T-cell (primary cell): ENCODE measurements around the gene FHL2. TPM values are rescaled to one million over a fixed set of nuclear protein-coding genes. Genes with fewer than 3 reads are reported as not detected.
"Not testable (repeated sequence)": the region's sequence is repeated elsewhere in the genome, so short reads cannot be mapped to it uniquely, and the experiment has no call there.

Experiments
- ATAC-seq, 4 experiments: fragments of 200-7000 bp in 3 of 4; fragments of 150-1000 bp in 1 of 4; cut with Tn5 transposase; replicated peaks in 1 of 4; 1 replicate in 3 of 4; 2 replicates in 1 of 4; pipeline ENCODE4 v1.10.0; 2021; ENCODE audit warnings: moderate library complexity in 3 of 4, mild to moderate bottlenecking in 2 of 4, moderate number of reproducible peaks in 1 of 4
- CTCF ChIA-PET, 2 donors: fragments of 300-600 bp; sonication (Branson Sonifier 250); formaldehyde crosslinking; loops; one replicate each; lab custom pipeline; 2022; ENCODE audit warnings: antibody characterized with exemption in 2 of 2; lab: Charles Lee
- POLR2A ChIA-PET, 2 donors: fragments of 300-600 bp; sonication (Branson Sonifier 250); formaldehyde crosslinking; loops; one replicate each; lab custom pipeline; 2022; ENCODE audit warnings: antibody characterized with exemption in 2 of 2; lab: Charles Lee
- DNase-seq, 35 experiments: peaks; one replicate each; pipeline versions ENCODE4 v3.0.0 to v3.0.0-alpha.2; 2013 to 2023
- H3K27ac ChIP-seq: one replicate; pipeline ENCODE4 v1.5.1; 2013; ENCODE audit warnings: low read length
- H3K27me3 ChIP-seq, 2 experiments: replicated peaks in 1 of 2; 1 replicate in 1 of 2; 2 replicates in 1 of 2; pipeline versions ENCODE4 v1.6.1 to v1.7.0; 2013; ENCODE audit warnings: low read length in 1 of 2, mixed read lengths in 1 of 2; ENCODE audit not compliant: control insufficient read depth in 2 of 2, insufficient read depth in 2 of 2; ENCODE audit errors: extremely low read depth in 1 of 2
- H3K36me3 ChIP-seq, 2 donors: 1 replicate in 1 of 2; 2 replicates in 1 of 2; pipeline versions ENCODE4 v1.6.1 to v1.7.0; 2013; ENCODE audit warnings: low read length in 1 of 2; ENCODE audit not compliant: control insufficient read depth in 2 of 2, insufficient read depth in 1 of 2; ENCODE audit errors: extremely low read depth in 1 of 2
- H3K4me1 ChIP-seq, 2 experiments: 1 replicate in 1 of 2; 2 replicates in 1 of 2; pipeline versions ENCODE4 v1.6.1 to v1.7.0; 2013; ENCODE audit warnings: low read length in 2 of 2, mixed read lengths in 1 of 2; ENCODE audit not compliant: insufficient read depth in 2 of 2, control insufficient read depth in 1 of 2; ENCODE audit errors: extremely low read depth in 1 of 2
- H3K4me3 ChIP-seq, 2 donors: 1 replicate in 1 of 2; 2 replicates in 1 of 2; pipeline versions ENCODE4 v1.5.1 to v1.7.0; 2013; ENCODE audit warnings: mild to moderate bottlenecking in 2 of 2, low read length in 1 of 2, moderate library complexity in 1 of 2; ENCODE audit not compliant: control insufficient read depth in 1 of 2; ENCODE audit errors: extremely low read depth in 1 of 2
- H3K9me3 ChIP-seq: 2 replicates; pipeline ENCODE4 v1.7.0; 2013
- H3K27ac Mint-ChIP-seq, 2 donors: one replicate each; pipeline ENCODE4 v1.8.0; 2020 to 2021; ENCODE audit warnings: mild to moderate bottlenecking in 2 of 2, mixed read lengths in 2 of 2
- H3K27me3 Mint-ChIP-seq, 2 donors: one replicate each; pipeline ENCODE4 v1.8.0; 2021 to 2022; ENCODE audit warnings: mixed read lengths in 2 of 2
- H3K36me3 Mint-ChIP-seq: one replicate; pipeline ENCODE4 v1.8.0; 2021; ENCODE audit warnings: mixed read lengths
- H3K4me1 Mint-ChIP-seq, 3 donors: one replicate each; pipeline ENCODE4 v1.8.0; 2020 to 2022; ENCODE audit warnings: mixed read lengths in 3 of 3, mild to moderate bottlenecking in 1 of 3
- H3K4me3 Mint-ChIP-seq, 3 donors: one replicate each; pipeline ENCODE4 v1.8.0; 2020 to 2022; ENCODE audit warnings: mild to moderate bottlenecking in 3 of 3, mixed read lengths in 3 of 3, moderate library complexity in 3 of 3
- H3K9me3 Mint-ChIP-seq, 3 donors: one replicate each; pipeline ENCODE4 v1.8.0; 2020 to 2022; ENCODE audit warnings: mixed read lengths in 3 of 3
- WGBS: methylation state at CpG from one replicate; pipeline ENCODE4 v1.1.5; 2013; ENCODE audit warnings: missing lambda C conversion rate; ENCODE audit not compliant: insufficient coverage; 5-methylcytosine and 5-hydroxymethylcytosine counted together
- total RNA-seq, 35 experiments: library from RNA in 6 of 35; stranded (reverse) in 6 of 35; fragments of 120-200 nt in 1 of 35; gene quantifications; one replicate each; pipeline versions ENCODE4 v1.2.1 to v1.2.4 and lab custom pipeline; 2013 to 2026

Gene FHL2
- total RNA-seq, 5 donors from 2014 or later (not counting 1 experiment from before 2014, with no cell fraction given), result 0.56 to 1.2 (median 1.1) TPM

DNA sequence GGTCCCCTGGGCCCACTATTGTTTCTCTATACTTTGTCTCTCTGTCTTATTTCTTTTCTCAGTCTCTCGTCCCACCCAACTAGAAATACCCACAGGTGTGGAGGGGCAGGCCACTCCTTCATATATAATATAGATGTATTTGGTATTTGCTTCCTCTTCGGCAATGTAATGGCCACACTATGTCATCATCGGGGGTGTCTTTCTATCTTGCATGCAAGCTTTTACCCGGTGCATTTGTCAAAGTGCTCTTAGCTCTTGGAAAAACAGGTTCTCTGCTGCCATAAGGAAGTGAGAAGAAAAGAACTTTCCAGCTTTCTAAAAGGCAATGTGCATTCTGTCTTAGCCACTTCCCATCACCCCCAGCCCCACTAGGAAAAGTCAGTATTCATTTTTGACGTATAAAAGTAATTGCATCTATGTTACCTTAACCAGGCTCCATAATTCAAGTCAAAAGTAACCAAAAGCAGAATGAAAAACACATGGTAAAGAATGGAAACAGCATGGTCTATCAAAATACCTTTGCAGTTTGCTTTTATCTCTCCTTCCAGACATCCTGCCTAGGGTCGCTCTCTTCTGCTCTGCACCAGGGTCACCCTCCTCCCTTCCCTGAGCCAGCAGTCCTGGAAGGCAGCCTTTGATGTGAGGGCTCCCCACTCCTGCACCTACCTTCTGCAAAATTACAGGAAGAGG, 27.2 kb upstream of the FHL2 start:
- H3K4me3 ChIP-seq, result peak overlapping the region in 1 of 2 donors; percentile 53
- Mint-ChIP-seq H3K9me3 (peaks cover 0 to 4% (median 0%) of the 10 kb centered on the region in 3 donors), H3K27me3 (peaks cover 8 to 14% of the 10 kb centered on the region in 2 donors), H3K36me3 (no peaks in the 10 kb centered on the region), H3K27ac (peak overlapping the region; percentile 21 to 72), H3K4me1 (peaks cover 23 to 32% (median 26%) of the 10 kb centered on the region in 3 donors), H3K4me3 (peak overlapping the region; percentile 8 to 79 (median 48))
- peaks cover 16 to 22% of the 10 kb centered on the region in 2 experiments for H3K4me1 ChIP-seq
- WGBS, result 0% methylated on average over 1 of the region's 6 CpGs
- ChIA-PET POLR2A (no interaction called here), CTCF (interaction anchor here in 1 of 2 donors (0.5 kb wide), 1 partner anchor 193 kb away, joined by 3 read pairs; no protein-coding TSS in a partner anchor)
- H3K36me3 ChIP-seq, result no peaks in the 10 kb centered on the region
- ATAC-seq (peak in 3 of 4 experiments; percentile 41 to 43 (median 42)), DNase-seq (no peak)
- H3K27me3 ChIP-seq, result peaks cover 0 to 13% of the 10 kb centered on the region in 2 experiments
- H3K27ac ChIP-seq, result no peak overlapping the region
- no peaks in the 10 kb centered on the region for H3K9me3 ChIP-seq

DNA sequence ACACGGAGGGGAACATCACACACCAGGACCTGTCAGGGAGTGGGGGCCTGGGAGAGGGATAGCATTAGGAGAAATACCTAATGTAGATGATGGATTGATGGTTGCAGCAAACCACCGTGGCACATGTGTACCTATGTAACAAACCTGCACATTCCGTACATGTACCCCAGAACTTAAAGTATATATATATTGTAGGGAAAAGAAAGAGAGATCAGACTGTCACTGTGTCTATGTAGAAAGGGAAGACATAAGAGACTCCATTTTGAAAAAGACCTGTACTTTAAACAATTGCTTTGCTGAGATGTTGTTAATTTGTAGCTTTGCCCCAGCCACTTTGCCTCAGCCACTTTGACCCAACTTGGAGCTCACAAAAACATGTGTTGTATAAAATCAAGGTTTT, 26.0 kb upstream of the FHL2 start:
- H3K4me3 Mint-ChIP-seq, DNase-seq, H3K27ac Mint-ChIP-seq, POLR2A ChIA-PET, ATAC-seq, H3K9me3 ChIP-seq, H3K4me3 ChIP-seq, H3K36me3 ChIP-seq, H3K9me3 Mint-ChIP-seq, CTCF ChIA-PET, H3K36me3 Mint-ChIP-seq, H3K27ac ChIP-seq: not testable (repeated sequence)
- peaks cover 8 to 19% of the 10 kb centered on the region in 2 donors for H3K27me3 Mint-ChIP-seq
- Histone ChIP-seq H3K4me1 (peaks cover 16 to 22% of the 10 kb centered on the region in 2 experiments), H3K27me3 (peaks cover 0 to 18% of the 10 kb centered on the region in 2 experiments)
- H3K4me1 Mint-ChIP-seq, result peaks cover 23 to 32% (median 26%) of the 10 kb centered on the region in 3 donors
- WGBS, result no CpG with 5 or more reads among the region's 3 CpGs

DNA sequence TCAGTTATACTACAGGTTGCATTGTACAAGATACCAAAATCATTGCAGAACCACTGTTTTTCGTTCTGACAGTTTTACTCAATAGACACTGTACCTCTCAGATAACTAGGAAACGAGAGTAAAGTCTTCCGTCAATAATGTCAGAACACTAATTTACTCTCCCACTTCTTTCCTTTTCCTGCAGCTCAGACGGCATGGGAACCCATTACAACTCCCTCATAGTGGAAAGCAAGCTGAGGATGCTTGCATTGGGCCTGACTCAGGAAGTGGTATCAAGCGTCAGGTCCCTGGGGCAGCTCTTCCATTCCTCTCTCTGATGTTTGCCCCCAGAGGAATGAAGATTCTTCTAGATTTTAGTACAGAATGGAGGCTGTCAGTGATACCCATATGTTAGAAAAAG, 23.9 kb upstream of the FHL2 start:
- peaks cover 21 to 22% (median 21%) of the 10 kb centered on the region in 3 donors for H3K4me1 Mint-ChIP-seq
- no peak overlapping the region for H3K27ac Mint-ChIP-seq
- H3K27me3 ChIP-seq, result peaks cover 0 to 9% of the 10 kb centered on the region in 2 experiments
- H3K4me1 ChIP-seq, result peaks cover 16 to 18% of the 10 kb centered on the region in 2 experiments
- H3K9me3 ChIP-seq, result no peaks in the 10 kb centered on the region
- peaks cover 8 to 19% of the 10 kb centered on the region in 2 donors for H3K27me3 Mint-ChIP-seq
- H3K36me3 Mint-ChIP-seq, result no peaks in the 10 kb centered on the region
- DNase-seq (no peak), ATAC-seq (no peak)
- no CpG with 5 or more reads among the region's 5 CpGs for WGBS
- H3K36me3 ChIP-seq, result no peaks in the 10 kb centered on the region
- H3K4me3 Mint-ChIP-seq, result no peak overlapping the region
- ChIA-PET CTCF (no interaction called here), POLR2A (no interaction called here)
- no peak overlapping the region for H3K4me3 ChIP-seq
- H3K27ac ChIP-seq, result no peak overlapping the region
- peaks cover 4 to 14% (median 11%) of the 10 kb centered on the region in 3 donors for H3K9me3 Mint-ChIP-seq

DNA sequence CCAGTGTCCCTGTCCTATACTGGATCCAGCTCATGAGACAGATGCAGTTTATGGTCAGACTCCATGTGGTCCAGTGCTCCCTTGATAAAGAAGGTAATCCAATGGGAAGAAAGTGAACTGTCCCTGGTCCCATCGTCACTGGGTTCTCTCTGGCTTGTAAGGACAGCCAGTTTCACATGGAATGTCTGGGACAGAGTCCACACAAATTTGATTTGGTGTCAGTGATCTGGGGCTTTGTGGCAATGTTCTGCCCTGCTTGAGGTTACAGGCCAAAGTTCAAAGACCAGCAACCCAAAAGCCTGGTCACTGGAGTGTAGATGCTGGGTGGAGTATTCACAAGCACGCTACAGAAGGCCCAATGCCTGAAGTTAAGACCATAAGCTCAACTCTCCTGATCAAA, 22.2 kb upstream of the FHL2 start:
- no peak for DNase-seq
- H3K9me3 Mint-ChIP-seq, result peaks cover 4 to 14% (median 11%) of the 10 kb centered on the region in 3 donors
- no peak for ATAC-seq
- no peak overlapping the region for H3K27ac Mint-ChIP-seq
- H3K4me1 ChIP-seq, result peaks cover under 1 to 10% of the 10 kb centered on the region in 2 experiments
- ChIA-PET CTCF (no interaction called here), POLR2A (no interaction called here)
- no peaks in the 10 kb centered on the region for H3K36me3 ChIP-seq
- H3K4me1 Mint-ChIP-seq, result peaks cover 4 to 7% (median 6%) of the 10 kb centered on the region in 3 donors
- H3K27me3 ChIP-seq, result peaks cover 0 to 9% of the 10 kb centered on the region in 2 experiments
- WGBS, result no CpG with 5 or more reads among the region's 2 CpGs
- H3K27me3 Mint-ChIP-seq, result peaks cover 8 to 25% of the 10 kb centered on the region in 2 donors
- no peak overlapping the region for H3K4me3 ChIP-seq
- no peak overlapping the region for H3K27ac ChIP-seq
- H3K9me3 ChIP-seq, result no peaks in the 10 kb centered on the region
- H3K4me3 Mint-ChIP-seq, result no peak overlapping the region
- H3K36me3 Mint-ChIP-seq, result no peaks in the 10 kb centered on the region

DNA sequence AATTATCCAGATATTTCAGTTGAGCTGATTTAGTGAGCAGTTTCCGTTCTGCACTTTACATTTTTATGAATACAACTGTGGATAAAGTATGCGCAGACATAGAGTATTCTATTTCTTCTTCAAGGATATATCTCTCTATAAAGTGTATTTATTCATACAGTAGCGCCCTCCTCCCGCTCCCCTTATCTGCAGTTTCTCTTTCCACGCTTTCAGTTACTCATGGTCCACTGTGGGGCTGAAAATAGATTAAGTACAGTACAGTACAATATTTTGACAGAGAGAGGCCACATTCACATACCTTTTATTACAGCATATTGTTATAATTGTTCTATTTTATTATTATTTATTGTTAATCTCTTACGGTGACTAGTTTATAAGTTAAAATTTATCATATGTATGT, 19.7 kb upstream of the FHL2 start:
- Mint-ChIP-seq H3K4me1 (peaks cover 0 to 3% (median 3%) of the 10 kb centered on the region in 3 donors), H3K36me3 (no peaks in the 10 kb centered on the region), H3K9me3 (peaks cover 4 to 14% (median 11%) of the 10 kb centered on the region in 3 donors), H3K27me3 (peaks cover 14 to 29% of the 10 kb centered on the region in 2 donors), H3K27ac (no peak overlapping the region), H3K4me3 (no peak overlapping the region)
- H3K4me3 ChIP-seq, result no peak overlapping the region
- no peaks in the 10 kb centered on the region for H3K9me3 ChIP-seq
- no peak overlapping the region for H3K27ac ChIP-seq
- H3K36me3 ChIP-seq, result no peaks in the 10 kb centered on the region
- WGBS, result no CpG with 5 or more reads among the region's 6 CpGs
- H3K4me1 ChIP-seq, result peaks cover 0 to 11% of the 10 kb centered on the region in 2 experiments
- peaks cover 0 to 15% of the 10 kb centered on the region in 2 experiments for H3K27me3 ChIP-seq
- DNase-seq (no peak), ATAC-seq (no peak)
- POLR2A ChIA-PET, result no interaction called here
- CTCF ChIA-PET, result no interaction called here

DNA sequence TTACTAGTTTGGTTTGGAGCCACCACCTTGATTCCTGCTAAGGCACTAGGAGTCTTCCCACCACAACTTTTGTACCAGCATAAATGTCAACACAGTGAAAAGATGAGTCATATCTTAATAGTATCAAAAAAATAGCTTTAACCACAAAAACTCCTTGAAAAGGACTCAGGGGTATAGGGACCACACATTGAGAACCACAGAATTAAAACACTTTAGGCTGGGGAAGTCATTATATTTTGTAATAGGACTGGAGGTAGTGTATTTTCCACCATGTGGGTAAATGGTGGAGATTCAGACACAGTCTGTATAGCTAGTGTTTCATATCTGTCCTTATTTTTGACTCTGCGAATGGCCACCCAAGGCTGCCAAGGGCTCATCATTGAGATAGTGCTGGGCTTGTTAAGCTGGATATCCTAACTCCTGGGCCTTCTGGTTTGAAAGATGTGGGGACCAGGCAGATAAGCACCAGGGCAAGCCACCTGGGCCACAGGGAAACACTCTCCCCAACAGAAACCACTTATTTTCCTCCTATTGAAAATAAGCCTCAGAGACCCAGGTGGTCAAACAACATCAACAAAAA, 19.1 kb upstream of the FHL2 start:
- Mint-ChIP-seq H3K9me3 (peaks cover 4 to 14% (median 7%) of the 10 kb centered on the region in 3 donors), H3K27me3 (peaks cover 14 to 31% of the 10 kb centered on the region in 2 donors), H3K27ac (no peak overlapping the region), H3K4me3 (no peak overlapping the region), H3K4me1 (peaks cover 0 to 7% (median 5%) of the 10 kb centered on the region in 3 donors), H3K36me3 (no peaks in the 10 kb centered on the region)
- Histone ChIP-seq H3K4me3 (no peak overlapping the region), H3K36me3 (no peaks in the 10 kb centered on the region), H3K27me3 (peaks cover 0 to 15% of the 10 kb centered on the region in 2 experiments), H3K27ac (no peak overlapping the region), H3K4me1 (peaks cover 0 to 11% of the 10 kb centered on the region in 2 experiments), H3K9me3 (no peaks in the 10 kb centered on the region)
- no peak for ATAC-seq
- DNase-seq, result no peak
- CTCF ChIA-PET, result no interaction called here
- WGBS, result 100% methylated on average over 1 of the region's 1 CpG
- POLR2A ChIA-PET, result no interaction called here
